Activated CD4-positive, alpha-beta T cell treated with anti-CD3 and anti-CD28 coated beads, Interleukin-2, amount 50 U/mL, for 4 hours (primary cell): ENCODE data around the gene ZNF644.
"Not testable (repeated sequence)": the region's sequence is repeated elsewhere in the genome, so short reads cannot be mapped to it uniquely, and the experiment has no call there.

ENCODE experiments used
- DNase-seq, 2 experiments: peaks; one replicate each; pipeline ENCODE4 v3.0.0-alpha.2; 2020

ZNF644 gene

DNA sequence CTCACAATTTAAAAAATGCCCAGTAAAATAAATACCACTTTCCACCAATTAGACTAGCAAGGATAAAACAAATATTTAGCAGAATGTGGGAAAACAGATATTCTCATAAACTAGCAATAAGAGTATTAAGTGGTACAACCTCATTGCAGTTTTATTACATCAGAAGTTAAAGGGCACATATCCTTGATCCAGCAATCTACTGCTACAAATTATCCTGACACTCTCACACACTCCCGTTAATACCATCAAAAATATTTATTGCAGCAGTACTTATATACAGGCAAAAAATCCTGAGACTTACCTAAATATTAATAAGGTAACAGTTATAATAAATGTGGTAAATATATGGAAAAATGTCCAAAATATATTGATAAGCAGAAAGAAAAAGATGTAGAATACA is 44.3 kb downstream of the ZNF644 start:
- DNase-seq: no peak

DNA sequence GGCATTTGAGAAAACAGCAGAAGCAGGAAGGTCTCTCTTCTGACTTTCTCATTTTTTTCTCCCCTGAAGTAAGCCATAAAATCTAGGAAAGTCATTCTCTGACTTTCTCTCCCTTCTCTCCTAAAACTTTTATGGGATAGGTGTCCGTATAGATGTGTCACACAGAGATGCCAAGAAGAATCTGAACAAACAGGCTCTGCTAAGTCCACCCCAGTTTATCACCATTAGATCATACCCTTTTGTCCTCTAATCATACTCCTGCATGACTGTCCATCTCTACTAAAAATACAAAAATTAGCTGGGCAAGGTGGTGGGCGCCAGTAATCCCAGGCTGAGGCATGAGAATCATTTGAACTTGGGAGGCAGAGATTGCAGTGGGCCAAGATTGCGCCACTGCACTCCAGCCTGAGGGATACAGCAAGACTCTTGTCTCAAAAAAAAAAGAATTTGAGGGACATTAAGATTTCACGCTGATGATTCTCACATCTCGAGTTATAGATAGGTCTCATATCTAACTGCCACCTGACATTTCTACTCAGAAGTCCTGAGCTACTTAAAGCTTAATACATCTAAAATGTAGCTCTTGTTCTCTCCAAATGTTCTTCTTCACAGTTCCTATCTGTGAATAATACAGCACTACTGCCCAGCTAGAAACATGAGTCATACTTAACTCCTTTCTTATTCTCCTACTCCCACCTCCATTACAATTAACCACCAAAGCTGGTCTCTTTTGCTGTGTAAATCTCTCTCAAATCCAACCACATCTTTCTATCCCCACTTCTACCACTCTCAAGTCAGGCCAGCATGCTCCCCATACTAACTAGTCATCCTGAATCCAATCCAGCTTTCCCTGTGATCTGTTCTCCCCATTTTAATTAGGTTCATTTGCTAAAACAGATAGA is 47.7 kb downstream of the ZNF644 start:
- no peak for DNase-seq

DNA sequence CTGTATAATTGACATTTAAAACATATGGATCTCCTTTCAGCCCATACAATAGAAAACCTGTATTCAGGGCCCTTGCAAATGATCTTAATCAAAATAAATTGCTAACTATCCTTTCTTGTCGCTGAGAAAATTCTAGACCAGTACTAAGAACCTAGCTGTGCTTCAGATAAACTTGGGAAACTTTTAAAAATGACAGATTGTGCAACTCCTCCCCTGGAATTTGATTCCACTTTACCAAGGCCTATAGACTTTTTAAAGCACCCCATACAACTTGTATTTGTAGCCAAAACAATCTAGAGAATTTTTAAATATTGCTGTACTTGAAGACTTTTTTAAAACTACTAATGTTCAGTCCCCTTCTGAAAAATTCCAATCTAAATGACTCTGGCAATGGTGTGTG is 51.6 kb downstream of the ZNF644 start:
- no peak for DNase-seq

DNA sequence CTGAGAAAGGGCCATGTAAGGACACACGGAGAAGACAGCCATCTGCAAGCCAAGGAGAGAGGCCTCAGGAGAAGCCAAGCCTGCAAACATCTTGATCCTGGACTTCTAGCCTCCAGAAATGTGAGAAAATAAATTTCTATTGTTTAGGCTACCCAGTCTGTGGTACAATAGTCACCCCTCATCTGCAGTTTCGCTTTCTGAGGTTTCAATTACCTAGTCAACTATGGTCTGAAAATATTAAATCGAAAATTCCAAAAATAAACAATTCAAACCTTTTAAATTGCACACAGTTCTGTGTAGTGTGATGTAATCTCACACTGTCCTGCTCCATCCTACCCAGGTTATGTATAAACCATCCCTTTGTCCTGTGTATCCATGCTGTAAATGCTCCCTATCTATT is 52.6 kb downstream of the ZNF644 start:
- DNase-seq: no peak

DNA sequence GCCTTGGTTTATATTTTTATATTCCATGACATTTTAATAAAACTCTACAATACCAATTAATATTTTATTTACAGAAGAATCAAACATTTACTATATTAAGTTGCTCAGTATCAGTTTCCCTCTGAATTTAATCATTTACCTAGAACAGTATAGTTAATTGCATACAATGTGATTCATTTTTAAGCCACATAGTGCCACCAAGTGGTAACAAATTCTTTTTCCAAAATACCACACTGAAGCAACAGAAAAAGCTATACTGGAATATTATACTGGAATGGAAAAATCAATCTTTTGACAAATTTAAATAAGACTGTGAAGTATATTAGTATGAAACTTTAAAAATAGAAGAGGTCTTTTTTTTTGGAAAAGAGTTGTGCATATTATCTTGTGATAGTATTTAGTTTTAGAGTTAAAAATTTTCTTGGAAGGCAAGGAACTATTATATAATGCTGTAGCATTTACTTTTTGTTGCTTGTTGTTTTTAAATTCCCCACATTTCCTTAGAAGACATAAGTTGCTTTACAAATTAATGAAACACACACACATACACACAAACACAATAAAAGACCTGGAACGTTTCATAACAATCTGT is 57.3 kb downstream of the ZNF644 start:
- no peak for DNase-seq

DNA sequence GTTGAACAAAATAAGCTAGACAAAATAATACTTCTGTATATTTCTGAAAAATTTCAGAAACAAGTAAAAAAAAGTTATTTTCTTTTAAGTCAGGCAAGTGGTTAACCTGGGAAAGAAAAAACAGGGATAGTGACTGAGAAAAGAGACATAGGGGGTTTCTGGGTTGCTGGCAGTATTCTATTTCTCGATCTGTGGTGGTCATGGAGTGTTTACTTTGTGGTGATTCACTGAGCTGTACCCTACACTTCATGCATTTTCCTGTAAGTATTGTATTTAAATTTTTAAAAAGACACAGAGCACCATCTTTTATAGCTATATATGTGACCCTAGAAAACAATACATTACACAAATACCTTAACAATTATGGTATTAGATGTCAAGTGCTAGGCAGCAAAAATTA is 58.2 kb downstream of the ZNF644 start:
- no peak for DNase-seq

DNA sequence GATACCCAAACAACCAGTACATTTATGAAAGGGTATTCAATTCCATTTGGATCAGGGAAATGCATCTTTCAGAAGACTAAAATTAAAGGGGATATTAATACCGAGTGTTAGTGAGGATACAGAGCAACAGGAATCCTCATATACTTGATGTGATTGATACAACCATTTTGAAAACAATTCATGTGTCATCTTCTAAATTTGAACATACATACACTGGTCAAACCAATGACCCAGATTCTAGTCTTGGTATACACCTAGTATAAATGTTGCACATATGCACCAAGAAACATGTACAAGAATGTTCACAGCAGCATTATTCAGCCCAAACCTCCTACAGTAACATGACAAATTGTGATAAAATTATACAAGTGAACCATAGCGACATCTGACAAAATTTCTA is 58.6 kb downstream of the ZNF644 start:
- DNase-seq: no peak

DNA sequence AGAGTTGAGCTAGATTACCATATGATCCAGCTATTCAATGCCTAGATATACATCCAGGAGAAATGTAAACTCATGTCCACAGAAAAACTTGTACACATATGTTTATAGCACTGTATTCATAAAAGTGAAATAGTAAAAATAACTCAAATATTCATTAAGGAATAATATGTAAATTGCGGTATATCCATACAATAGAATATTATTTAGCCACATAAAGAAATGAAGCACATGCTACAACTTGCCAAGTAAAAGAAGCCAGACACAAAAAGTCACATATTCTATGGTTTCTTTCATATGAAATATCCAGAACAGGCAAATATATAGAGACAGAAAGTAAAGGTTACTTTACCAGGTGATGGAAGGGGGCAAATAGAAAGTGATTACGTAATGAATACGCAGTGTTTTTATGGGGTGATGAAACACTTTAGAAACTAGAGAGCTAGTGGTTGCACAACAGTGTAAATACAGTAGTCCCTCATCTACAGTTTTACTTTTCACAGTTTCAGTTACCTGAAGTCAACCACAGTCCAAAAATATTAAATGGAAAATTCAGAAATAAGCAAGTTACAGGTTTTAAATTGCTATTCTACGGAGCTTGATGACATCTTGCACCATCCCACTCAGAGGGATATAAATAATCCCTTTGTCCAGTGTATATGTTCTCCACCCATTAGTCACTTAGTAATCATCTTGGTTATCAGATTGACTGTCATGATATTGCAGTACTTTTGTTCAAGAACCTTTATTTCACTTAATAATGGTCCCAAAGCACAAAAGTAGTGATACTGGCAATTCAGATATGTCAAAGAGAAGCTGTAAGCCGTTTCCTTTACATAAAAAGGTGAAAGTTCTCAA is 62.3 kb downstream of the ZNF644 start:
- DNase-seq: no peak

DNA sequence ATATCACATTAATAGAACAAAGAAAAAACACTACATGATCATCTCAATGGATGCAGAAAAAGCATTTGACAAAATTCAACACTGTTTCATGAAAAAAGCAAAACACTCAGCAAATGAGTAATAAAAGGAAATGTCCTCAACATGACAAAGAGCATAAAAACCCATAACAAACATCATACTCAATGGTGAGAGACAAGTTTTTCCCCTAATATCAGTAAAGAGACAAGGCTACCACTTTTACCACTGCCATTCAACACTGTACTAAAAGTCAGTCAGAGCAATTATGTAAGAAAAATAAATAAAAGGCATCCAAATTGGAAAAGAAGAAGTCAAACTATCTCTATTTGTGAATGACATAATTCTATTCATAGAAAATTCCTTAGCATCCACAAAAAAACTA is 64.3 kb downstream of the ZNF644 start:
- no peak for DNase-seq

DNA sequence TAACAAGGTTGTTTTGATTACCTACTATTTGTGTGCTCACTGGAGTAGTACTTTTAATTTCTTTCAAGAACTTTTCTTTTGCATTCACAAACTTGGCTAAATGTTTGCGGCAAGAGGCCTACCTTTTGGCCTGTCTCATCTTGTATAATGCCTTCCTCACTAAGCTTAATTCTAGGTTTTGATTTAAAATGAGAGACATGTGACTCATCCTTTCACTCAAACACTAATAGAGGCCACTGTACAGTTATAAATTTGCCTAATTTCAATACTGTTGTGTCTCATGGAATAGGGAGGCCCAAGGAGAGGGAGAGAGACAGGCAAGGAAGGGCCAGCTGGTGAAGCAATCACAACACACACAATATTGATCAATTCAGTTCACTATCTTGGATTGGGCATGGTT is 66.1 kb downstream of the ZNF644 start:
- no peak for DNase-seq

DNA sequence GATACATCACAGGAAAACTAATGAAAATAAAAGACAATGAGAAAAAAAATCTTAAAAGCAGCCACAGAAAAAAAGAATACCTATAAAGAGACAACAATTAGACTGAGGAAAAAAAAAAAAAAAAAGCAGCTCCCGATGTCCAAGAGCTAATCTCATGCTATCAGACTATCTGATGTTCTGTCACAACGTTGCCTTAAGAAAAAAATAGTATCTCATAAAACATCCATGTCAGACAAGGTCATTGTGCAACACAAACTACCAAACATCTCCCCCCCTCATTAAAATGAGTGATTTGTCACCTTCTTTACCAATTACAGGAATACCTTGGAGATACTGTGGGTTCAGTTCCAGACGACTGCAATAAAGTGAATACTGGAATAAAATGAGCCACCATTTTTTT is 68.9 kb downstream of the ZNF644 start:
- DNase-seq: no peak

DNA sequence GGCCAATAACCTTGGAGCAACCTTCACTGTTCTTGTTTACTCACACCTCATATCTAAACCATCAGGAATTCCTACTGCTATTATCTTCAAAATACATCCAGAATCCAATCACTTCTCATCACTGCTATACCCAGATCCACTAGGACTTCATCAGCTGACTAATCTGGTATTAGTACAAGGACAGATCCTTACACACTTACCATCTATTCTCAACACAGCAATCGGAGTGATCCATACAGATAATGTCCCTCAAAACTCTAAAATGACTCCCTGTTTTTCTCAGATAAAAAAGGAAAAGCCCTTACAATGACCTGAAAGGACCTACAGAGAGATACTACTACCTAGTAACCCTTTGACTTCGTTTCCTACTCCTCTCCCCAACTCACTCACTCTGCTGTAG is 70.8 kb downstream of the ZNF644 start:
- no peak for DNase-seq

DNA sequence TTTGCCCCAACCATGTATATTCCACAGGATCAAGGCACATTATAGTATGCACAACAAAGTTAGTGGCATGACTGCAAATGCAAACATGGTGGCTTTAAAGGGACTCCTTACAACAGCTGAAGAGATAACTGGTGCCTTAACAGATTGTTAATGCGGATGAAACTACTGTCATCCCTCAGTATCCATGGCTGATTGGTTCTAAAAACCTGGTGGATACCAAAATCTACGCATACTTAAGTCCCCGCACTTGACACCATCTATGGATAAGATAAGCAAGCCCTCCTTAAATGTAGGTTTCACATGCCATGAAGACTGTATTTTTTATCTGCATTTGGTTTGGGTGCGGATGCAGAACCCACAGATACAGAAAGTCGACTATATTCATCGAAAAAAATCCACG is 73.5 kb downstream of the ZNF644 start:
- DNase-seq: no peak

DNA sequence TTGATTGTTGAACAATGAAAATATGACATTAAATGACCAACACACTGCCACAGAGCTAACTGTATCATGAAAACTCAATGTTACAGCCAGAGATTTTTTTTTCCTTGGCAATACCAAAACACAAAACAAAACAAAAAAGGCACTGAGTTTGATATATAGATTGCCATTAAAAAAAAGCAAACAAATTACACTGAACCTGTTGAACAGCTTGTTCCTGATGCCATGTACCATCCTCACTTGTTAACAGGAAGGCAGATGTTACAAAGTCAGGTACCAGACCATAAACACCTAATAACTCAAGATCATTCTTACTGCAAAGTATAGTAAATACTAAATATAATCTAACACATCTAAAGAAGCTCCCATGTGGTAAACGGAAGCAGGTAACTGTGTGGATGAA is 75.2 kb downstream of the ZNF644 start:
- DNase-seq: no peak

DNA sequence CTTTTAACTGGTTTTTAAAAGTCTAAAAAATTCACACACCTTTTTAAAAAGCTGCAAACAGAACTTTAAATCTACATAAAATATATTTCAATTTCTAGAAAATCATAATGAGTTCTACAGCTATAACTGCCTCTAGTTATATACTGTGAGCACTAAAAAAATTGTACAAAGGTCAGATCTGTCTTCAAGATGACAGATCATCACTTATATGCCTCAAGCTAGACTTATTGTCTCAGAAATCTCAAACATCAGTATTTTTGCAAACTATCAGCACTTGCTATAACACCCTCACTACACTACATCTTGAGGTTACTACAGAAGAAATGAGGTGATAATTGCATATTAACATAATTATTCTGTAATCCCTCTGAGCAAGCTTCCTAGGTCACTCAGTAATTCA is 76.5 kb downstream of the ZNF644 start:
- no peak for DNase-seq

DNA sequence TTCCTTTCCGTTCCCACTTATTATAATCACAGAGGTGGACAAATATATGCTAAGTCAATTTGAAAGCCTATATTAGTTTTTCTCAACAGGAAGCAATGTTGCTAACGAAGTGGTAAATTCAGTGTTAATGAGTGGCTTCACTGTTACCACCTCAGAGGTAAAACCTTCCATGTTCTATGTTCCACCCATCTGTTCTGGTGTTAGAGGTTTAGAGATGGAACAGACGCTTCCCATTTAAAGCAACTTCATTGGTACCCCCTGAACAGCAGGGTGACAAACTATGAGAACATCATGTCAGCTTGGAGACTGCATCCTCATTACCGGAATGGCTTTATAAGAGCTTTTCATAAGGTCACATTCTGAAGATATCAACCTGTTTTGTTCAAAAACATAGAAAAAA is 77.9 kb downstream of the ZNF644 start:
- no peak for DNase-seq

DNA sequence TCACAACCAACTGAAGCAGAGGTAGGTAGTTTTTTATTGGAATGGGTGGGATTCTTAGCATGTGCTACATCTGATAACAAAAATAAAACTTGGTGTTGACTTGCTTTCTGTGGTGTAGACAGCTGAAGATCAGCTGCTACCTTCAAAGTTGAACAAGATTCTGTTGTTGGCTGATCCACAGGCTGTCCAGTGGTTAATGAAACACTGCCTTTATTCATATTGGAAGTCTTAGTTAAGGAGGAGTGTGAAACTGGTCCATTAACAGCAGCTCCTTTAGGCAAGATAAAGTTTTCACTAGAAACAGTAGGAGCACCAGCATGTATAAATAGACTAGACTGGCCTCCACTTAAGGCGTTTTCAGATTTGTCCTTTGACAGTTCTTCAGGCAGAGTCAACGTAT is 81.1 kb downstream of the ZNF644 start:
- DNase-seq: no peak

DNA sequence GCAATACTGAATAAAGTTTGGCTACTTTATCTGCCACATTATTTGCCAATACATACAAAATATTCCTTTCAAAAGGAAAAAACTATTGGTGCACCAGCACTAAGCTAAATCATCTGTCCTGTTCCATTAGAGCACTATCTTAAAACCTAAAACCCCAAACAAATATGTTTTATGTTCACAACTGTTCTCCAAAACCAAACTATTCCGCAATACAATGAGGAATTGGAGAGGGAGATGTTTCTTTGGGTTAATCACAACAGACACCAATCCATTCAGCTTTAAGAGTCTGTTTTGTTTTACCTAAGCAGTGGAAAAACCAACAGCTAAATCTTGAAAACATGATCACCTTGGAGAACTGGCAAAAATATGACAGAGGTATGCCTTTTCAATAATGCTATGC is 85.1 kb downstream of the ZNF644 start:
- DNase-seq: no peak

DNA sequence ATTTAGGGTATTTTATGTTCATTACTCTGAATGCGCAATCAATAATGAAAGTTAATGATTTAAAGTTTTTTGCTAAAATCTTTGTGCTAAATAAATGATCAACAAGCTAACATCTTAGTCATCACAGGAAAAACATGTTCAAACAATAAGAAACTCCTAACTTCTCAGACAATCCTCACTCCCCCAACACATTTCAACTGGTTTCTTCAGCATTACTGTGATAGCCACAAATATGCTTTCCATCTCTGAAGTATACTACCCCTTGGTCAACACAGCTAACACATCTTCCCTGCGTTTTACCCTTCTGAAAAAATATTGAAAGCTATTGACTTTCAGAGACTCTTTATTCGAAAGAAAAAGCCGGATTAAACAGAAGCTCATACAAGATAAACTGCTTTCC is 85.8 kb downstream of the ZNF644 start:
- DNase-seq: no peak

DNA sequence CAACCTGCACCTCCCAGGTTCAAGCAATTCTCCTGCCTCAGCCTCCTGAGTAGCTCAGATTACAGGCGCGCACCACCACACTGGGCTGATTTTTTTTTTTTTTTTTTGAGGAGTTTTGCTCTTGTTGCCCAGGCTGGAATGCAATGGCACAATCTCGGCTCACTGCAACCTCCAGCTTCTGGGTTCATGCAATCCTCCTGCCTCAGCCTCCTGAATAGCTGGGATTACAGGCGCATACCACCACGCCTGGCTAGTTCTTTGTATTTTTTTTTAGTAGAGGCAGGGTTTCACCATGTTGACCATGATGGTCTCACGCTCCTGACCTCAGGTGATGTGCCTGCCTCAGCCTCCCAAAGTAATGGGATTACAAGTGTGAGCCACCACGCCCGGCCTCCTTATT is 93.6 kb downstream of the ZNF644 start:
- not testable (repeated sequence) for DNase-seq

DNA sequence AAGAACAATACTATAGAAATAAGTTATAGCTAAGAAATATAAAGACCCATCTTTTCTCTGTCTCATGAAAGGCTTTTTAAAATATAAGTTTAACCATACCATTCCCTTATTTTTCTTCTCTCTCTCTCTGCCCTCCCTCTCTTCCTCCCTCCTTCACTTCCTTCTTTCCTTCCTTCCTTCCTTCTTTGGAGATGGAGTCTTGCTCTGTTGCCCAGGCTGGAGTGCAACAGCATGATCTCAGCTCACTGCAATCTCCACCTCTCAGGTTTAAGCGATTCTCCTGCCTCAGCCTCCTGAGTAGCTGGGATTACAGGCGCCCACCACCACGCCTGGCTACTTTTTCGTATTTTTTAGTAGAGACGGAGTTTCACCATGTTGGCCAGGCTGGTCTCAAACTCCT is 94.2 kb downstream of the ZNF644 start:
- not testable (repeated sequence) for DNase-seq

DNA sequence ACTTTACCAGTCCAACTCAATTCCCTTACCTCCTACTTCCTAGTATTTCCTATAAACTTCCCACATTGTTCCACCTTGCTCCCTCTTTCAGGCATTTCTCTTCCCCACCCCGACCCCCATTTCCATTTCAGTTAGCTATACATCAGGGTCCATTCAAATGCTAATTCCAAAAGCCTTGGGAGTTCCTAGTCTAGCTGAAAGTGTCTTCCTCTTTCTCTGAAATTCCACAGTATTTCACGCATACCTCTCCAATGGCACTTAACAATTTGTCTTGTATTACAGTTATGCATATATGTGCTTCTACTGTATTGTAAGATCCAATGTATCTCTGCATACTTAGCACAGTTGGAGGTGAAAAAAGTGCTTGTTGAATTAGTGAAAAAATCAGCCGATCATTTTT is 94.9 kb downstream of the ZNF644 start:
- DNase-seq: no peak

DNA sequence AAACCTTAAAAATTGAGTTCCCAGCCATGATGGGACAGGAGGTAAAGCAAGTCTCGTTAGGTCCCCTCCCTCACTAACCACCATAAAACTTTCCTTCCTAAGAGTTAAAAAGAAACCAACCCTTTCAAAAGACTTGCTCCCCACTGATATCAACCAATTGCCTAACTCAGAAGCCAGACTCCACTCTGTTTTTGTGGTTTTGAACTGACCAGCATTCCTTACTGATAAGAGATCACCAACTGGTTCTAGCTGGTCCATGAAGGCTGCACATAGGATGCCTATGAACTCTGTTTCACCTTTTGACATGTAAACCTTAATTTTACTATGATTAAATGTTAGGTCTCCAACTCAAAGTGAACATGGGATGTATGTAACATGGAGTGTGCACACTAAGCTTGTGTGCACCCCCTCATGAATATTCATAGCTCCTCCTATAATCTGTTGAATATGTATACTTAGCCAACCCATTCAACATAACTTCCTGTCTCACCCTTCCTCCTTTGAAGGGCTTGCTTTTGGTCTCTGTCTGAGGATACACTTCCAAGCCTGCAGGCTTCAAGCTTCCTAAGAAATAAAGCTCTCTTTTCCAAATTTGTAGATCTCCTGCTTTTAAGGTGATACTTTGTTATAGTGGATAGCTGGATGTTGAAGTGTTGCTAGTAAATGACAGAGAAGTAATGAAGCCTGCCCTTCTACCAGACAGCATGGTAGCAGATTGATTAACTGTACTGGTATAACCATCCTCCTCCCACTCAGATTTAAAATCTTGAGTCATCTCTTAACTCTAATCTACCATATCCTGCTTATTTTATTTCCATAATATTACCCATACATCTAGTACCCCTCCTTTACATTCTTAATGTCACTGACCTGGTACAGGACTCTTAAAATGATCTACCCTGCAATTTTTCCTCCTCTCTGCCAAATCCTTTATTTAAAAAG is 95.6 kb downstream of the ZNF644 start:
- no peak for DNase-seq
